Adipocyte (in vitro differentiated cells): ENCODE data around the gene FAM180B.

Experiments
- DNase-seq: peaks from one replicate; pipeline ENCODE4 v3.0.0-alpha.2; 2015; ENCODE audit warnings: low read depth
- H3K27me3 ChIP-seq: replicated peaks from 2 replicates; pipeline ENCODE4 v1.7.0; 2013; ENCODE audit warnings: mild to moderate bottlenecking, low read length, moderate library complexity; ENCODE audit not compliant: control insufficient read depth, insufficient read depth
- H3K36me3 ChIP-seq: 2 replicates; pipeline ENCODE4 v1.7.0; 2013; ENCODE audit warnings: low read length, mild to moderate bottlenecking, moderate library complexity; ENCODE audit not compliant: control insufficient read depth, insufficient read depth, severe bottlenecking
- H3K4me1 ChIP-seq: 2 replicates; pipeline ENCODE4 v1.7.0; 2013; ENCODE audit warnings: mild to moderate bottlenecking, low read length, moderate library complexity; ENCODE audit not compliant: control insufficient read depth, insufficient read depth
- H3K4me3 ChIP-seq: 2 replicates; pipeline ENCODE4 v1.7.0; 2013; ENCODE audit warnings: mild to moderate bottlenecking, low read length, moderate library complexity
- H3K9ac ChIP-seq: 2 replicates; pipeline ENCODE4 v1.7.0; 2013; ENCODE audit warnings: mild to moderate bottlenecking, low read length, moderate library complexity
- H3K9me3 ChIP-seq: 2 replicates; pipeline ENCODE4 v1.7.0; 2013; ENCODE audit warnings: mild to moderate bottlenecking, low read length, moderate library complexity; ENCODE audit not compliant: control insufficient read depth

The FAM180B gene

DNA sequence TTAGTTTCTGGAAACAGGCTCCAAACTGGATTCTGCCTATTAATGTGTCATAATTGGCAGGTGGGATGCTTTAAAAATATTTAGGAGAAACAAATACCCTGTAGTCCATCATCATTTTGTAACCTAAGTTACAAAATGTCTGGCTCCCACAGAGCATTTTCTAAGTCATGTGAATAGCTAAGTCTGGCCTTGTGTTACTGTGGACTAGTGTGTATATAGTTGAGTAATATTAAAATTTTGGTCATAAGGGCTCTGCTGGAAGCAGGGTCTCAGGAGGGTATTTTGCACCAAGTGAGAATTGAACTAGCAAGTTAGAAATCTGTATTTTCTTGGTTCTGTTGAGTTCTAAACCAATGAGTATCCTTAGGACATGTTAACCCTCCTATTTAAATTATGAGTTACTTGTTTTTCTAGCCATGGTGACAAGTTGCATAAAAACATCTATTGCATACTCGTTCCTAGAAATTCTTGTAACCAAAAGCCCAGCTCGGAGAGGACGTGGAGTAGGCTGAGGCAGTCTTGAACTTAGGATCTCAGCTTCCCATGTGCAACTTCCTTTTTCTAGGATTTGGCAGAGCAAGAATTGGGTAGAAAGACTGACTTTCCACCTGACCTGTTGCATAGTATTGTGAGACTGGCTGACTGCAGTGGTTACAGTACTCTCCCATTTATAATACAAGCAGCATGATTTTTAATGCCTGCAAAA is 15.7 kb upstream of the FAM180B start:
- no peak for DNase-seq
- H3K9ac ChIP-seq = peak overlapping the region; percentile 9
- H3K27me3 ChIP-seq = no peaks in the 10 kb centered on the region
- no peaks in the 10 kb centered on the region for H3K9me3 ChIP-seq
- H3K36me3 ChIP-seq = peaks cover 42% of the 10 kb centered on the region
- H3K4me1 ChIP-seq = peaks cover 38% of the 10 kb centered on the region
- no peak overlapping the region for H3K4me3 ChIP-seq

GRCh38 chr11:47571357-47571729 is 15.1 kb upstream of the FAM180B start:
- no peak for DNase-seq
- peaks cover 42% of the 10 kb centered on the region for H3K36me3 ChIP-seq
- H3K4me1 ChIP-seq = peaks cover 37% of the 10 kb centered on the region
- H3K4me3 ChIP-seq = no peak overlapping the region
- no peaks in the 10 kb centered on the region for H3K9me3 ChIP-seq
- H3K9ac ChIP-seq = peak overlapping the region; percentile 26
- no peaks in the 10 kb centered on the region for H3K27me3 ChIP-seq

DNA sequence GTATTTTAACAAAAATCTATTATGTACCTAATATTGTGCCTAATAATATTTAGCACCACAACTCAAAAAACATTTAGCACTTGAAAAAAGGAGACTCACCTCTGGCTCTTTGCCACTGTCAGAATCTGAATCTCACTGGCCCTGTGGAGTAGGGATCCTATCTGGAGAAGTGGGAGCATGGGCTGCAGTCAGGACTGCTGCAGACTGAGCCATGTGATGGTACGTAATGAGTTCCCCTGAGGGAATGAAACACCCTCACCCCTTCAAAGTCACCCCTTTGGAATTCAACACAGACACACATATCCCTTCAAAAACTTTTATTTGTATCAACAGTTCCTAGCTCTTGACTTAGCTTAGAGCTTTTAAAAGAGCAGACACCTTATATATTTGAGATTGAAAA is 14.6 kb upstream of the FAM180B start:
- peaks cover 44% of the 10 kb centered on the region for H3K36me3 ChIP-seq
- H3K9ac ChIP-seq = peak overlapping the region; percentile 52
- no peak overlapping the region for H3K4me3 ChIP-seq
- peaks cover 32% of the 10 kb centered on the region for H3K4me1 ChIP-seq
- no peaks in the 10 kb centered on the region for H3K27me3 ChIP-seq
- H3K9me3 ChIP-seq = no peaks in the 10 kb centered on the region
- DNase-seq = peak; percentile 53

- no peaks in the 10 kb centered on the region for H3K9me3 ChIP-seq
- peaks cover 40% of the 10 kb centered on the region for H3K4me1 ChIP-seq
- H3K4me3 ChIP-seq = no peak overlapping the region
- DNase-seq = no peak
- no peaks in the 10 kb centered on the region for H3K27me3 ChIP-seq
- peak overlapping the region; percentile 52 for H3K9ac ChIP-seq
- peaks cover 49% of the 10 kb centered on the region for H3K36me3 ChIP-seq
Observed at GRCh38 chr11:47572715-47573255, 13.7 kb upstream of the FAM180B start.

DNA sequence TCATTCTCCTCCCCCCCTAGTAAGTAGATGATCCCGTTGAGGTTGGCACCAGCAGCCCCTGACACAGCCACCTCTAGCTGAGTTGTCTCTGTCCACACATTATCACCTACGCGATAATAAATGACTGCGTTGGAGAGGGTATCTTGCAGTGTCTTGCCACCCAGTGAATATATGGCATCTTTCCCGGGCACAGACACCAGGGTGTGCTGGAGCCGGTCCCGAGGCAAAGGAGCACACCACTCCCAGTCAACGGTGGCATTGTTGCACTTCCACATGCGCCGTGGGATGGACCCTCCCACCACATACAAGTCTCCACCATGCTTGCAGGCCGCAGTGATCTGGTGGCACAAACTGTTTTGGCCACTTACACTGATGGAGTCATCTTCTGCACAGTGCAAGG is 13.2 kb upstream of the FAM180B start:
- Histone ChIP-seq H3K36me3 (peaks cover 49% of the 10 kb centered on the region), H3K4me1 (peaks cover 44% of the 10 kb centered on the region), H3K9ac (peak overlapping the region; percentile 52), H3K27me3 (no peaks in the 10 kb centered on the region), H3K4me3 (no peak overlapping the region), H3K9me3 (no peaks in the 10 kb centered on the region)
- DNase-seq = no peak

- Histone ChIP-seq H3K27me3 (no peaks in the 10 kb centered on the region), H3K4me1 (peaks cover 26% of the 10 kb centered on the region), H3K9me3 (no peaks in the 10 kb centered on the region), H3K9ac (peak overlapping the region; percentile 93), H3K4me3 (peak overlapping the region; percentile 86), H3K36me3 (peaks cover 48% of the 10 kb centered on the region)
- no peak for DNase-seq
Observed at GRCh38 chr11:47577460-47578041, 8.9 kb upstream of the FAM180B start.

GRCh38 chr11:47578524-47579494 is 7.7 kb upstream of the FAM180B start, which contains the start of the genes KBTBD4 and NDUFS3:
Gene KBTBD4, minus strand, starts transcription at chr11:47578970. Its CDS starts 19 bp downstream, at chr11:47578951.
Gene NDUFS3, plus strand, starts transcription at chr11:47579074. Its CDS starts 18 bp downstream, at chr11:47579092.
- H3K4me1 ChIP-seq = peaks cover 21% of the 10 kb centered on the region
- peak; percentile 96 for DNase-seq
- peaks cover 50% of the 10 kb centered on the region for H3K36me3 ChIP-seq
- peak within 1 kb of the TSS; percentile 93 for H3K9ac ChIP-seq
- H3K27me3 ChIP-seq = no peaks in the 10 kb centered on the region
- peak within 1 kb of the TSS; percentile 86 for H3K4me3 ChIP-seq
- no peaks in the 10 kb centered on the region for H3K9me3 ChIP-seq

- H3K36me3 ChIP-seq = peaks cover 46% of the 10 kb centered on the region
- no peaks in the 10 kb centered on the region for H3K9me3 ChIP-seq
- peaks cover 26% of the 10 kb centered on the region for H3K4me1 ChIP-seq
- peaks cover 2% of the 10 kb centered on the region for H3K27me3 ChIP-seq
- no peak overlapping the region for H3K4me3 ChIP-seq
- no peak overlapping the region for H3K9ac ChIP-seq
- no peak for DNase-seq
Observed at GRCh38 chr11:47583844-47584243, 2.6 kb upstream of the FAM180B start.

- H3K27me3 ChIP-seq = peaks cover 17% of the 10 kb centered on the region
- no peak overlapping the region for H3K4me3 ChIP-seq
- peaks cover 18% of the 10 kb centered on the region for H3K4me1 ChIP-seq
- no peak overlapping the region for H3K9ac ChIP-seq
- no peaks in the 10 kb centered on the region for H3K9me3 ChIP-seq
- H3K36me3 ChIP-seq = peaks cover 30% of the 10 kb centered on the region
- no peak for DNase-seq
Observed at GRCh38 chr11:47587039-47587716, 700 bp downstream of the FAM180B start.

- no peak for DNase-seq
- H3K27me3 ChIP-seq = peaks cover 23% of the 10 kb centered on the region
- no peaks in the 10 kb centered on the region for H3K9me3 ChIP-seq
- no peak overlapping the region for H3K4me3 ChIP-seq
- H3K36me3 ChIP-seq = peaks cover 24% of the 10 kb centered on the region
- no peak overlapping the region for H3K9ac ChIP-seq
- H3K4me1 ChIP-seq = peaks cover 18% of the 10 kb centered on the region
Observed at GRCh38 chr11:47587723-47588326, 1.3 kb downstream of the FAM180B start.
